ENCODE measurements around the gene NEDD4L. TPM values are rescaled to one million over a fixed set of nuclear protein-coding genes. Genes with fewer than 3 reads are reported as not detected.
A peak's percentile ranks its signal among the peaks of the same experiment; 100 is the strongest.

The NEDD4L gene
- total and polyA plus RNA-seq, 12 donors = 17.8 to 110 (median 37.6) TPM

GRCh38 chr18:58188996-58189395, 145.0 kb downstream of the NEDD4L start:
- peaks cover 0 to 16% of the 10 kb centered on the region in 2 donors for H3K4me1 ChIP-seq (replicated peaks in 1 of 2)
- H3K36me3 ChIP-seq (replicated peaks in 1 of 2) = no peaks in the 10 kb centered on the region
- H3K27me3 ChIP-seq = no peaks in the 10 kb centered on the region
- no peak overlapping the region for H3K27ac ChIP-seq
- intact Hi-C loops (cut with DNase I) = no loop called here
- H3K4me3 ChIP-seq = no peak overlapping the region
- TF ChIP-seq CTCF (IDR thresholded peaks at IDR 0.05) (no peak), POLR2A (IDR thresholded peaks at IDR 0.05) (no peak)
- 84 to 94% (median 90%) methylated on average over 5 of the region's 5 CpGs for WGBS, 4 donors
- H3K9me3 ChIP-seq (replicated peaks in 1 of 3) = no peaks in the 10 kb centered on the region
- DNase-seq = no peak

- Histone ChIP-seq H3K9me3 (replicated peaks in 1 of 3) (no peaks in the 10 kb centered on the region), H3K27ac (peak overlapping the region in 1 of 5 donors; percentile 6), H3K36me3 (replicated peaks in 1 of 2) (no peaks in the 10 kb centered on the region), H3K4me3 (no peak overlapping the region), H3K4me1 (replicated peaks in 1 of 2) (peaks cover 0 to 28% of the 10 kb centered on the region in 2 donors), H3K27me3 (no peaks in the 10 kb centered on the region)
- peak in 6 of 7 donors; percentile 32 to 60 (median 44) for DNase-seq
- WGBS, 4 donors = 64 to 76% (median 75%) methylated on average over 5 of the region's 5 CpGs
- TF ChIP-seq POLR2A (IDR thresholded peaks at IDR 0.05) (no peak), CTCF (IDR thresholded peaks at IDR 0.05) (no peak)
- intact Hi-C loops (cut with DNase I) = no loop called here
These were observed 147.0 kb downstream of the NEDD4L start for GRCh38 chr18:58190842-58191530.

GRCh38 chr18:58191626-58192025, 147.6 kb downstream of the NEDD4L start:
- Histone ChIP-seq H3K27me3 (no peaks in the 10 kb centered on the region), H3K4me3 (no peak overlapping the region), H3K27ac (peak overlapping the region in 1 of 5 donors; percentile 6), H3K36me3 (replicated peaks in 1 of 2) (no peaks in the 10 kb centered on the region), H3K9me3 (replicated peaks in 1 of 3) (no peaks in the 10 kb centered on the region), H3K4me1 (replicated peaks in 1 of 2) (peaks cover 0 to 24% of the 10 kb centered on the region in 2 donors)
- intact Hi-C loops (cut with DNase I) = no loop called here
- TF ChIP-seq CTCF (IDR thresholded peaks at IDR 0.05) (no peak), POLR2A (IDR thresholded peaks at IDR 0.05) (no peak)
- WGBS, 4 donors = 96 to 100% (median 97%) methylated on average over 2 of the region's 2 CpGs
- DNase-seq = no peak

DNA sequence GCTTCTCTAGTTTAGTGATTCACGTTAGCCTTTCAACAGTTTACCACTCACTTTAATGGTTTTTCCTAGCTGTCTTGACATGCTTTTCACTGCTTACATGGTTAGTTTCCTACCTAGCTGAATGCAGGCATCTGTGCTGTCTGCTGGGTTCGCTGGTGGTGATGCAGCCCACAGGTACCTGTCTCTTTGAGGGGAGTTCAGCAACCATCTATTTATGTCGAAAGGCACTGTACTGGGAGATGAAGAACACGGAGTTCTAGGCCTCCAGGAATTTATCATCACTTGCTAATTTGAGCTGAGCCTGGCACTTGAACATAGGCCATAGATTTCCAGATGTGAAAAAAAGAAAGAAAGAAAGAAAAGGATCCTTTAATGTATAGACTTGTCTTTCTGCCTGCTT, 148.5 kb downstream of the NEDD4L start:
- TF ChIP-seq POLR2A (IDR thresholded peaks at IDR 0.05) (no peak), CTCF (IDR thresholded peaks at IDR 0.05) (no peak)
- intact Hi-C loops (cut with DNase I) = no loop called here
- Histone ChIP-seq H3K4me1 (replicated peaks in 1 of 2) (peaks cover 0 to 24% of the 10 kb centered on the region in 2 donors), H3K27ac (no peak overlapping the region), H3K9me3 (replicated peaks in 1 of 3) (no peaks in the 10 kb centered on the region), H3K4me3 (no peak overlapping the region), H3K27me3 (no peaks in the 10 kb centered on the region), H3K36me3 (replicated peaks in 1 of 2) (no peaks in the 10 kb centered on the region)
- 89 to 94% (median 92%) methylated on average over 4 of the region's 4 CpGs for WGBS, 4 donors
- DNase-seq = no peak

All from adrenal gland (tissue), 12 donors.